ENCODE results near the gene KRTAP5-2.
"Not testable (repeated sequence)": the region's sequence is repeated elsewhere in the genome, so short reads cannot be mapped to it uniquely, and the experiment has no call there.

Gene KRTAP5-2

GRCh38 chr11:1597994-1598380 is at the start of gene KRTAP5-2:
KRTAP5-2 (minus strand) TSS chr11:1598294; CDS start chr11:1598250, 44 bp downstream.
- DNase-seq (ENCODE audit: low spot score): no peak

GRCh38 chr11:1646540-1646939 is 48.4 kb upstream of the KRTAP5-2 start:
- DNase-seq (ENCODE audit: low spot score): not testable (repeated sequence)

DNA sequence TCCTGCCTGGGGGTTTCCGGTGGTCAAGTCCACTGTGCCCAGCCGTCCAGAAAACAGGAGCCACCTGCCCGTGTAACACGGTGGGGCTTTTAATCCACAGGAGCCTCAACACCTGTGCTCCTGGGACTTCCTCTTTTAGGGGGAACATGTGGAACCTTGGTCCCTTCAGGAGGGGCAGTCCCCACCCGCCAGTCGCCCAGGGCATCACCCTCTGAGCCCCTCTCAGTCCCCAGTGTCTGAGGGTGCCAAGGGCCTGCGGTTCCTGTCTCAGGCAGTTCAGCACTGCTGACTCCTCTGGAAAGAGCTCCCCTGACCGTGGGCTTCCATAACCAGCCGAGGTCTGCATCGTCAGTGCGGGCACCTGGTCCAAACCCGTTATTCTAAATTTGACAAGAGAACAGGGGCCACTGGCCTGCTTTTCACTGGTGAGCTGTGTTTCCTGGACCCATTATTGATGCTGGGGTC is 47.3 kb upstream of the KRTAP5-2 start:
- DNase-seq (ENCODE audit: low spot score): no peak

DNA sequence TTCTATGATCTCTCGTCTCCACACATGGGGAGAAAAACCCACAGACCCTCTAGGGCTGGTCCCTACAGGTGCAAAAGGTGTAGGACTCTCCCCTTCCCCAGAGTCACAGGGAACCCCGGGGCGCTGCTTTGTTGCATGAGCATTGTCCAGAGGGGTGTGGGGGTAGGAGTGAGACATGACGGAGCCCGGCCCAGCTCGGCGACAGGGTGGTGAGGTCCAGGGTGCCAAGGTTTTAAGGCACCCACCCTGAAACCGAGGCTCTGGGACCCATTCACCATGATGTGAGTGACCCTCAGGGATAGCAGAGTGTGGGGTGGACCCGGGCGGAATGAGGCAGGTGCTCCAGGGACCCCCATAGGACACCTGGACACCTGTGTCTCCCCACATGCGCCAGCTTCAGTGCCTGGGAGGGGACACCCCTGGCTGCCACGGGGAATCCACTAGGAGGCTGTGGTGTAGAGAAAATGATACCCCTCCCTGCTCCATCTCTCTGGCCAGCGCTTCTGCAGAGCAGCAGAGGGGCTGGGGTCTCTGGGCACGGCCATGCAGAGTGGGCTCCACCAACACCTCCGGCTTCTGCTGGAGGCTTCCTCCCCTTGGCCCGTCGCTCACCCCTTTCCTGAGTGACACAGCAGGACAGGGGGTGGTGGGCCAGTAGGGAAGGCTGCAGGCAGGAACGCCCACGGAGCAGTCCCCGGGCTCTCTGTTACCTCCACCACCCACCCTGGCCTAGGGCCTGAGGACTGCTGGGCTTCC is 46.7 kb upstream of the KRTAP5-2 start:
- no peak for DNase-seq (ENCODE audit: low spot score)

GRCh38 chr11:1643146-1643690 is 45.1 kb upstream of the KRTAP5-2 start:
- no peak for DNase-seq (ENCODE audit: low spot score)

- no peak for DNase-seq (ENCODE audit: low spot score)
Measured at GRCh38 chr11:1642288-1643145, 44.4 kb upstream of the KRTAP5-2 start.

- DNase-seq (ENCODE audit: low spot score): no peak
Measured at GRCh38 chr11:1641096-1641495, 43.0 kb upstream of the KRTAP5-2 start.

DNA sequence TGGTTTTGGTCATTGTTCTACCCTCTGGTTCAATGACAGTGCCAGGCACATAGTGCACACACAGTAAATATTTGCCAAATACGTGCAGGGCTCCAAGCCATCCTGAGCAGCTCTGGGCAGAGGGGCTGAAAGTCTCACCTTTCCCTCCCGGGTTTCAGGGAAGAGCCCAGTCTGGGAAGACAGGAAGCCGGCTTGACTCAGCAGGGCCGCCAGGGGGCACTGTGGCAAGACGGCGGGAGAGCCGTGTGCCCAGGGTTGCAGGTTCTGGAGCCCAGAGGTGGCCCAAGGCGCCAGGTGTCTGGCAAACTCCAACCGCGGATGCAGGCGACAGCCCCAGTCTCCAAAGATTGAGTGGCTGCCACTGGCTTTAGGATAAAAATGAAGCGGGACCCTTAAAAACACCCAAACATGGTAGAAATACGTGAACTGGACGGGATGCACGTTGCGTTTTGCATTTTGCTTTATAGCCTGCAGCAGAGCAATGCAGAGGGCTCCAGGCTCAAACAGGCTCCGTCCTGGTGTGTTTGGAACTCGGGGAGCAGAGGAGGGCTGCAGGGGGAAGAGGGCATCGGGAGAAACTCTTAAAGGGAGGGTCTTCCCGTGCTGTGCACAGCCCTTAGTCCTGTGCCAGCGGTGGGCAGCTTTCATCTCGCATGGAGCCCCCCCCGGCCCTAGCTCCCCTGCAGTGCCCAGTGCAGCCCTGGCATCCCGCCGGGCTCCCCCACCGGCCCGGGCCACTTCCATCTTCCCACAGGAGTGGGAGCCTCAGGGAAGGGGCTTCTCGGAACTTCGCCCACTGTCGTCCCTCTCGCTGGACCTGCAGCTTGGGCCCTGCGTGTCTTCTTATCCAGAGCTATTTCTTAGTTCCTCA is 42.2 kb upstream of the KRTAP5-2 start:
- DNase-seq (ENCODE audit: low spot score): no peak

GRCh38 chr11:1639666-1640065 is 41.6 kb upstream of the KRTAP5-2 start:
- no peak for DNase-seq (ENCODE audit: low spot score)

DNA sequence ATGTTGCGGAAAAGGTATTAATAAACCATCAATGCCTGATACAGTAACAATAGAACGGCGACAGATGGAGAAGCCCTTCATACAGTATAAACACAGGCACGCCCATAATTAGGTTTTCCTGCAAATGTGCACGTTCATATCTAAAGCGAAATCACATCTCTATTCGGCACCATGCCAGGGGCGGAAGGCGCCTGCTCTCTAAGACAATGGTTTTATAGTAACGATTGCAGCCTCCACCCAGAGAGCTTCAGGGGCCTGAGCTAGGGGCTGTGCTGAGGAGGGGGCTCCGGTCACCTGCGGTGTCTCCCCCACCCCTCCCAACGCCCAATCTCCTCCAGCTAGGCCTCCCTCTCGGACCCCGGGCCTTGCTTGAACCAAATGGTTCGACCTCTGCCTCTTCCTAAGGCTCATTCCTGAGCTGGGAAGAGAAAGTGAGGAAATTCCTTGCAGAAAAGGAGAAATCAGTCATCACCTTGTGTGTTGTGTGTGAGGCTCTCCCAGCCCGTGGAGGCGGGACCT is 41.1 kb upstream of the KRTAP5-2 start:
- no peak for DNase-seq (ENCODE audit: low spot score)

- no peak for DNase-seq (ENCODE audit: low spot score)
Measured at GRCh38 chr11:1638344-1638743, 40.2 kb upstream of the KRTAP5-2 start.

GRCh38 chr11:1637628-1638027 is 39.5 kb upstream of the KRTAP5-2 start:
- DNase-seq (ENCODE audit: low spot score): no peak

DNA sequence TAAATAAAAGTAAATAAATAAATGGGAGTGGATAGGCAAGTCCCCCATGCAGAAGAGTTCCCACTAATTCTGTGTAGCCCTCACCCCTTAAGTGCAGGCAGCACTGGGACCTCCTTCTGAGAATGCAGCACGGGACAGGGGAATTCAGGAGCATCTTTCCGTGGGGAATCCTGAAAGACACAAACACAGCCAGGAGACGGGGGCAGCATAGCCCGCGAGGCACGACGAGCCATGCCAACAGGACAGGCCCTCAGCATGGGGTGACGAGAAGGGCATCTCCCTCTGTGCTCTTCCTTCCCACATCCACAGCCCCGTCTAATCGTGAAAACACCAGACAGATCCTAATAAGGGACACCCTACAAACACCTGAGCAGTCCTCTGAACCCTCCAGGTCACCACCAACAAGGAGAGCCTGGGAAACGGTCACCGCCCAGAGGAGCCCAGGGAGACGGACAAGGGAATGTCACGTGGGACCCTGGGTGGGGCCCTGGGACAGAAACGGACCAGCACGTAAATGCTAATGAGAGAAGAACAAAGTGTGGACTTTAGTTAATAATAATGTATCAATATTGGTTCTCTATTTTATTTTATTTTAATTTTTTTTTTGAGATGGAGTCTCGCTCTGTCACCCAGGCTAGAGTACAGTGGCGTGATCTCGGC is 38.3 kb upstream of the KRTAP5-2 start:
- no peak for DNase-seq (ENCODE audit: low spot score)

GRCh38 chr11:1633864-1634263 is 35.8 kb upstream of the KRTAP5-2 start:
- no peak for DNase-seq (ENCODE audit: low spot score)

DNA sequence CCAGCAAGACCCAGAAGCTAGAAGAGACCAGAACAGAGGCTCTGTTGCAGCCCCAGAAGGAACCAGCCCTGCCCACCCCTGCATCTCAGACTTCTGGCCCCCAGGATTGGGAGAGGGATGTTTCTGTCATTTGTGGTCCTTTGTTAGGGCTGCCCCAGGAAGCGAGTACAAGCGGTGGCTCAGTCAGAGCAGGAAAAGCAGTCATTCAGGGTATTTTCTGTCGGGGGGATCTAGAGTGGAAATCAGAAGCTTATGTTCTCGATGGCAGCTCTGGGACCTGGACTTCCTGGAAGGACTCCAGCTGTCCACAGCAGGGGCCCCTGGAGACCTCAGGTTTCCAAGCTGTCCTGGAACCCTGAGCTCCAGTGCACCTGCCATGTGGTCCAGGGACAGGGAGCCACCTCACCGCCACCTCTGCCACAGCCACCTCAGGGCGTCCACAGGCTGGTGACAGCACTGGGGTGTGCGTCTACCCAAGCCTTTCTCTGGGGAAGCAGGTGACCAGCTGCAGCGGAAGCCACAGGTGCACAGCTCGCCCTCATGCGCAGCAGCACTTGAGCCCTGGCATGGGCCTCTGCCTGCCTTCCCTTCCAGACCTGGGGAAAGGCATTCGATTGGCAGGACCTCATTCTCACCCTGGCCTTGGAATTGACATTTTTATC is 34.1 kb upstream of the KRTAP5-2 start:
- DNase-seq (ENCODE audit: low spot score): no peak

- no peak for DNase-seq (ENCODE audit: low spot score)
Measured at GRCh38 chr11:1631066-1631568, 33.0 kb upstream of the KRTAP5-2 start.

DNA sequence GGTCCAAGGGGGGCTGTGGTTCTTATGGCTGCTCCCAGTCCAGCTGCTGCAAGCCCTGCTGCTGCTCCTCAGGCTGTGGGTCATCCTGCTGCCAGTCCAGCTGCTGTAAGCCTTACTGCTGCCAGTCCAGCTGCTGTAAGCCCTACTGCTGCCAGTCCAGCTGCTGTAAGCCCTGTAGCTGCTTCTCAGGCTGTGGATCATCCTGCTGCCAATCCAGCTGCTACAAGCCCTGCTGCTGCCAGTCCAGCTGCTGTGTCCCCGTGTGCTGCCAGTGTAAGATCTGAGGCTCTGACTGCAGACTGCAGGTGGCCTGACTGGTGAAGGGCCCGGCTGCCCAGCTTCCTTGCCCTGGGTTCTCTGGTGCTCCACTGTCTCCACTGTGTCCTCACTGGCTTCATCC is 32.2 kb upstream of the KRTAP5-2 start:
- no peak for DNase-seq (ENCODE audit: low spot score)

DNA sequence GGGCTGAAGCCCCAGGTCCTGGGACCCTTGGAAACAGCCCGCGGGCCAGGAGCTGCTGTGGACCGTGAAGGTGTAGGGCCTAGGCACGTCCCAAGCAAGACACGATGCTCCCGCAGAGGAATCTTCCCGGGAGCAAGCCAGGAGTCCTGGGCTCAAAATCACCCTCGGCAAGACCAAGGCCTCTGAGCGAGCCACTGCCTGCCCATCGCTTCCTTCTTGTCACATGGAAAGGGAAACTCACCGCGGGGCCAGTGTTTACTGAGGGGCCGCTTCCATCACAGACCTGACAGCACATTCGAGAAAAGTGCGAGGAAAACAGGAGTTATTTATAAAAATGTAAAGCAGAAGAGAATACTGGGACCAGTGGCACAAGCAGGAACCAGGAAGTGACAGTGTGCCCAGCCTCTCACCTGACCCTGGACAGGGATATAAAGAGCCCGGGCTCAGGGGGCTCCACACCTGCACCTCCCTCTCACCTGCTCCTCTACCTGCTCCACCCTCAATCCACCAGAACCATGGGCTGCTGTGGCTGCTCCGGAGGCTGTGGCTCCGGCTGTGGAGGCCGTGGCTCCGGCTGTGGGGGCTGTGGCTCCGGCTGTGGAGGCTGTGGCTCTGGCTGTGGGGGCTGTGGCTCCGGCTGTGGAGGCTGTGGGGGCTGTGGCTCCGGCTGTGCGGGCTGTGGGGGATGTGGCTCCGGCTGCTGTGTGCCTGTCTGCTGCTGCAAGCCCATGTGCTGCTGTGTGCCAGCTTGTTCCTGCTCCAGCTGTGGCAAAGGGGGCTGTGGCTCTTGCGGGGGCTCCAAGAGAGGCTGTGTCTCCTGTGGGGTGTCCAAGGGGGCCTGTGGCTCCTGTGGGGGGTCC is 31.5 kb upstream of the KRTAP5-2 start, which contains the start of gene KRTAP5-5:
Gene KRTAP5-5, plus strand, starts transcription at position 450 of the 860 bp plus-strand sequence. Its CDS starts 66 bp downstream, at position 516.
- DNase-seq (ENCODE audit: low spot score): no peak
